HG03571 (cell line): Measurements from ENCODE around the gene HMOX1.
"Not testable (repeated sequence)": the region's sequence is repeated elsewhere in the genome, so short reads cannot be mapped to it uniquely, and the experiment has no call there.

Source experiments
- ATAC-seq: cut with Tn5 transposase; IDR thresholded peaks from one replicate; pipeline ENCODE4 v1.9.1; 2021; ENCODE audit not compliant: unreplicated experiment

HMOX1 gene

GRCh38 chr22:35378621-35379020 is 2.3 kb upstream of the HMOX1 start:
- ATAC-seq, result no peak

- no peak for ATAC-seq
These were observed 1.5 kb upstream of the HMOX1 start for GRCh38 chr22:35379146-35379993.

- ATAC-seq, result no peak
These were observed 883 bp upstream of the HMOX1 start for GRCh38 chr22:35380013-35380412.

- ATAC-seq, result no peak
These were observed 621 bp downstream of the HMOX1 start for GRCh38 chr22:35381424-35382009.

GRCh38 chr22:35383679-35384071 is 2.8 kb downstream of the HMOX1 start:
- ATAC-seq, result no peak

GRCh38 chr22:35384527-35384926 is 3.6 kb downstream of the HMOX1 start:
- ATAC-seq, result no peak

- ATAC-seq, result no peak
These were observed 4.2 kb downstream of the HMOX1 start for GRCh38 chr22:35384975-35385588.

GRCh38 chr22:35386670-35387288 is 5.9 kb downstream of the HMOX1 start:
- no peak for ATAC-seq

GRCh38 chr22:35390933-35391332 is 10.0 kb downstream of the HMOX1 start:
- ATAC-seq, result no peak

- no peak for ATAC-seq
These were observed 11.5 kb downstream of the HMOX1 start for GRCh38 chr22:35392357-35392756.

- ATAC-seq, result no peak
These were observed 12.5 kb downstream of the HMOX1 start for GRCh38 chr22:35393116-35394010.

- ATAC-seq, result no peak
These were observed 13.1 kb downstream of the HMOX1 start for GRCh38 chr22:35394011-35394312.

- no peak for ATAC-seq
These were observed 14.1 kb downstream of the HMOX1 start for GRCh38 chr22:35394810-35395563.

GRCh38 chr22:35396622-35397021 is 15.7 kb downstream of the HMOX1 start:
- not testable (repeated sequence) for ATAC-seq

- ATAC-seq, result no peak
These were observed 16.4 kb downstream of the HMOX1 start for GRCh38 chr22:35397095-35397904.

- ATAC-seq, result no peak
These were observed 17.7 kb downstream of the HMOX1 start for GRCh38 chr22:35398591-35398973.

GRCh38 chr22:35399114-35399677 is 18.3 kb downstream of the HMOX1 start:
- ATAC-seq, result no peak

- ATAC-seq, result peak; percentile 86
These were observed 19.0 kb downstream of the HMOX1 start, which contains the start of gene MCM5 for GRCh38 chr22:35399678-35400500. Gene MCM5, plus strand, starts transcription at chr22:35400140. Its CDS starts 299 bp downstream, at chr22:35400439.
